Activated naive CD4-positive, alpha-beta T cell treated with anti-CD3 and anti-CD28 coated beads, Interleukin-2, amount 50 U/mL, for 72 hours (primary cell): ENCODE results near the gene P2RX4. TPM values are rescaled to one million over a fixed set of nuclear protein-coding genes. Genes with fewer than 3 reads are reported as not detected.
"Not testable (repeated sequence)": the region's sequence is repeated elsewhere in the genome, so short reads cannot be mapped to it uniquely, and the experiment has no call there.

Experiments used
- ATAC-seq, 2 donors: fragments of 150-1000 bp; cut with Tn5 transposase; 2 replicates each; pipeline ENCODE4 v1.10.0; 2021; ENCODE audit warnings: mild to moderate bottlenecking in 2 of 2, moderate library complexity in 2 of 2
- DNase-seq, 2 donors: peaks; one replicate each; pipeline ENCODE4 v3.0.0; 2021 to 2022; ENCODE audit warnings: low spot score in 2 of 2
- H3K27ac Mint-ChIP-seq, 2 donors: one replicate each; pipeline ENCODE4 v1.8.0; 2022; ENCODE audit warnings: mild to moderate bottlenecking in 2 of 2, mixed read lengths in 2 of 2
- H3K36me3 Mint-ChIP-seq, 2 donors: one replicate each; pipeline ENCODE4 v1.8.0; 2022; ENCODE audit warnings: mixed read lengths in 2 of 2
- H3K9me3 Mint-ChIP-seq, 2 donors: one replicate each; pipeline ENCODE4 v1.8.0; 2022; ENCODE audit warnings: mixed read lengths in 2 of 2
- total RNA-seq, 2 donors: library from RNA; stranded (reverse); gene quantifications; one replicate each; pipeline ENCODE4 v1.2.3, GENCODE V29; 2022

P2RX4 gene
- total RNA-seq, 2 donors from 2014 or later = 15.5 to 17.9 TPM

- not testable (repeated sequence) for H3K9me3 Mint-ChIP-seq, H3K27ac Mint-ChIP-seq, H3K36me3 Mint-ChIP-seq
- DNase-seq (peak in 1 of 2 donors; percentile 70), ATAC-seq (peak; percentile 83)
These were observed 20.1 kb downstream of the P2RX4 start for GRCh38 chr12:121229826-121230537.

DNA sequence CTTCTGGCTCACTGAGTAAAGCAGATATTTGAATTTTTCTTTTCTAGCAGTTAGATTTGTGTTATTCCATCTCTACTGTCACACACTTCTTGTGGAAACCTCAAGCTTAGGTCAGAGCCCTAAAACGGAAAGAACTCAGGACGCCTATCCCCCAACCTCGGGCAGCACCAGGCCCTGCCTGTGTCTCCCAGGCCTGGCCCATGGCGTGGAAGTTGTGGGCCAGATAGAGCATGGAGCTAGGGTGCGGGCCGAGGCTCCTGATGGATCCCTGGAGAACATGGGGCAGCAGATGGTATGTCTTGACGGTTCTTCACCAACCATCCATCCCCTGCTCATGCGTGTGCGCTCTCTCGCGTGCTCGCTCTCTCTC lies 20.6 kb downstream of the P2RX4 start:
- H3K36me3 Mint-ChIP-seq = no peaks in the 10 kb centered on the region
- DNase-seq (no peak), ATAC-seq (peak in 1 of 2 donors; percentile 27)
- H3K27ac Mint-ChIP-seq = no peak overlapping the region
- H3K9me3 Mint-ChIP-seq = no peaks in the 10 kb centered on the region

DNA sequence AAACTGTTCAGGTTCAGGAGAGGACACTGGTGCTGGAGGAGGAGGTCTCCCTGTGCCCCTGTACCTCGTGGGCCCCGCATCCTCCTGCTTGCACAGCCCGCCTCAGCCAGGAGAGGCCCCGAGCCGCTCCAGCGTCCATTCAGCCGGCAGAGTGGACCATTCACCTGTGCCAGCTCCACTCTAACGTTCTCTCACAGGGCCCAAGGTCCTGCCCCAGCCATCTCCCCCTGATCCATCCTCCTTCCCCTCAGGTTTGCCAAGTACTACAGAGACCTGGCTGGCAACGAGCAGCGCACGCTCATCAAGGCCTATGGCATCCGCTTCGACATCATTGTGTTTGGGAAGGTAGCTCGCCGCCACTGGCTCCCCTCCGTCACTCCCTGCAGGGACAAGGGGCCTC lies 22.2 kb downstream of the P2RX4 start:
- Mint-ChIP-seq H3K36me3 (no peaks in the 10 kb centered on the region), H3K27ac (peak overlapping the region in 1 of 2 donors; percentile 82), H3K9me3 (no peaks in the 10 kb centered on the region)
- DNase-seq (no peak), ATAC-seq (no peak)

DNA sequence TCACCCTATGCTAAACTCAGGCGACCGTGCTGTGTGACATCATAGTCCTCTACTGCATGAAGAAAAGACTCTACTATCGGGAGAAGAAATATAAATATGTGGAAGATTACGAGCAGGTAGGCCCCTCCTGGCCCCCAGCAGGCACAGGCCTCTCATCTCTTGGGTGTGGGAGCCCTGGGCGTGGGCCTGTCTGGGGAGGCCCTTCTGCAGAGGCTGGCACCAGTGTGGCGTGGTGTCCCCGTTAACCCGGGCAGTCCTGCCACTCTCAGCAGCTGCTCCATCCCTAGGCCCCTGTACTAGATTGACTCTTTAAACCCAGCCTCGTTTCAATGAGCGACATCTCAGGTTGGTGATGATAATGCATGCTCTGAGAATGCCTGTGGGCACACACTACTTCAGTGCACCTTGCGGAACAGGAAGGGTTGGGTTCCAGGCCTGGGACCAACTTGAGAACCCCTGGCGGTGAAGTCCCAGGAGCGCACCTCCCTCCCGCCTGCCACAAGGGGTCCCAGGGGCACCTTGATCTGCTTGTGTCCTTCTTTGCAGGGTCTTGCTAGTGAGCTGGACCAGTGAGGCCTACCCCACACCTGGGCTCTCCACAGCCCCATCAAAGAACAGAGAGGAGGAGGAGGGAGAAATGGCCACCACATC lies 23.2 kb downstream of the P2RX4 start:
- DNase-seq = no peak
- no peak for ATAC-seq
- H3K27ac Mint-ChIP-seq = peak overlapping the region in 1 of 2 donors; percentile 85
- H3K9me3 Mint-ChIP-seq = no peaks in the 10 kb centered on the region
- H3K36me3 Mint-ChIP-seq = peaks cover 0 to 5% of the 10 kb centered on the region in 2 donors

- DNase-seq = no peak
- peaks cover 0 to 5% of the 10 kb centered on the region in 2 donors for H3K36me3 Mint-ChIP-seq
These were observed 23.7 kb downstream of the P2RX4 start for GRCh38 chr12:121233628-121234020.

GRCh38 chr12:121236776-121237175 lies 26.8 kb downstream of the P2RX4 start:
- H3K27ac Mint-ChIP-seq = no peak overlapping the region
- no peaks in the 10 kb centered on the region for H3K9me3 Mint-ChIP-seq
- peaks cover 19% of the 10 kb centered on the region in 2 donors for H3K36me3 Mint-ChIP-seq
- DNase-seq (no peak), ATAC-seq (no peak)

More at GRCh38 chr12:121233628-121234020, 23.7 kb downstream of the P2RX4 start:
- H3K27ac Mint-ChIP-seq = no peak overlapping the region
- no peaks in the 10 kb centered on the region for H3K9me3 Mint-ChIP-seq
- no peak for ATAC-seq

- Mint-ChIP-seq H3K27ac (peak overlapping the region in 1 of 2 donors; percentile 82), H3K9me3 (no peaks in the 10 kb centered on the region), H3K36me3 (peaks cover 19 to 20% of the 10 kb centered on the region in 2 donors)
- no peak for DNase-seq
- ATAC-seq = no peak
These were observed 27.5 kb downstream of the P2RX4 start for GRCh38 chr12:121237415-121237814.

DNA sequence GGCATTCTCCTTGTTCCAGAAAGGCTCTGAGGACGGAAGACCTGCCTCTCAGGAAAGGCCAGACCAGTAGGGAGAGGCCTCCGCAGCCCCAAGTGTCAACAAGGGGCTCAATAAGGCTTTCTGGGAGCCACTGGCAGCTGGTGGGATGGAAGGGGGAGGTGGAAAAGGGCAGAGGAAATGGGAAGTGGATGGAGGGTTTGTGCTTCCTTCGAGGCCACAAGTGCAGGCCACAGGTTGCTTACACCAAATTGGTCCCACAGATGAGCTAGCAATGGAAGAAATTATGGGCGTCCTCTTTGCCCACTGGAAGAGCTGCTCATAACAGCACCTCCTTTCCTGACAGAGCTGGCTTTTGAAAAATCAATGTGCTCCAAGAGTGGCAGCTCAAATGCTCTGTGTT lies 28.2 kb downstream of the P2RX4 start:
- Mint-ChIP-seq H3K36me3 (peaks cover 19 to 20% of the 10 kb centered on the region in 2 donors), H3K27ac (no peak overlapping the region), H3K9me3 (no peaks in the 10 kb centered on the region)
- ATAC-seq (no peak), DNase-seq (no peak)

- H3K36me3 Mint-ChIP-seq = peaks cover 19 to 20% of the 10 kb centered on the region in 2 donors
- no peaks in the 10 kb centered on the region for H3K9me3 Mint-ChIP-seq
- H3K27ac Mint-ChIP-seq = peak overlapping the region in 1 of 2 donors; percentile 39
- no peak for ATAC-seq
- no peak for DNase-seq
These were observed 28.8 kb downstream of the P2RX4 start for GRCh38 chr12:121238604-121239350.

- Mint-ChIP-seq H3K36me3 (peaks cover 19 to 20% of the 10 kb centered on the region in 2 donors), H3K27ac (peak overlapping the region; percentile 39 to 77), H3K9me3 (no peaks in the 10 kb centered on the region)
- ATAC-seq (no peak), DNase-seq (no peak)
These were observed 29.6 kb downstream of the P2RX4 start for GRCh38 chr12:121239351-121240061.

- no peak for DNase-seq
- no peak for ATAC-seq
- Mint-ChIP-seq H3K36me3 (peaks cover 19 to 20% of the 10 kb centered on the region in 2 donors), H3K27ac (peak overlapping the region; percentile 52 to 77), H3K9me3 (no peaks in the 10 kb centered on the region)
These were observed 30.1 kb downstream of the P2RX4 start for GRCh38 chr12:121240062-121240420.

DNA sequence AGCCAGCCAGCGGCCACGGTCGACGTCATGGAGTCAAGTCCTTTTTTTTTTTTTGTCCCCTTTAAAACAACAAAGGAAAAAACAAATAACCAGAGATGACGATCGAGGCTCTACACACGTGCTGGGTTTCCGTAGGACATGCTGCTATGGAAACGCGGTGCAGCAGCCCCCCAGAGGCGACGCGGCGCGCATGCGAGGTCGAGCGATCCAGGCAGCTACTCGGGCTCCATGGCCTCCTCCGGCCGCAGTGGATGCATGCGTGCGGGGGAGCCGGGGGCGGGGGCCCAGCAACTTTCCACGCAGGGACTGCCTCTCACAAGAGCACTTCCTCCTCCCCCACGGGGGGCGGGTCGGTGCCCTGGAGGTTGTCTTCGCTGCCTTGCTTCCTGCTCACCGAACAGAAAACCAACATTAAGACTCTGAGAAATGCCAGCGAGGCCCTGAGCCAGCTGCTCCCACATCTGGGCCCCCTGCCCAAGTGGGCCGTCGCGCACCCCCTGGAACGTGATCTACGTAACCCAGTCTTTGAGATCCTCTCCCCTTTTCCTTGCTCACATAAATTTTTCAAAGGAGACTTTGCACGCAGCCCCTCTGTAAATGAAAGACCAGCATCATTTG lies 30.7 kb downstream of the P2RX4 start:
- no peaks in the 10 kb centered on the region for H3K9me3 Mint-ChIP-seq
- ATAC-seq (peak; percentile 77 to 85), DNase-seq (peak; percentile 64 to 69)
- H3K27ac Mint-ChIP-seq = peak overlapping the region; percentile 77 to 94
- H3K36me3 Mint-ChIP-seq = peaks cover 19 to 20% of the 10 kb centered on the region in 2 donors

GRCh38 chr12:121241156-121241970 lies 31.4 kb downstream of the P2RX4 start:
- H3K27ac Mint-ChIP-seq = peak overlapping the region; percentile 77 to 94
- no peak for DNase-seq
- H3K9me3 Mint-ChIP-seq = no peaks in the 10 kb centered on the region
- peaks cover 19 to 20% of the 10 kb centered on the region in 2 donors for H3K36me3 Mint-ChIP-seq
- peak in 1 of 2 donors; percentile 10 for ATAC-seq

DNA sequence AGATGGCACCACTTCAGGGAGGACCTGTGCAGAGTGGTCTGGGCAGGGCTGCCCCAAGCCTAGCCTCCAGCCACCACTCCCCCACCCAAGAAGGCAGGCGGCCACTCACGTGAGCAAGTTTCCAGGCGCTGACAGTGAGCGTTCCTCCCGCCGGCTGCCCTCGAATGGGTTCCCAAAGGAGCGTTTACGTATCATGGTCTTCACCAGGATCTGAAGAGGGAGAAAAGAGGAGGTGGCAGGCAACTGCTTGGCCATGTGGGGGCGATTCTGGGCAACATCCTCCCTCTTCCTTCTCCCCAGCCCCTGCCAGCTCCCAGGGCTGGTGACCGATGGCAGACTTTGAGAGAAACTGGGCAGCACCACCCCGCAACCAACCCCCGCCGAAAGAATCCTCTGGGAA lies 35.1 kb downstream of the P2RX4 start:
- no peaks in the 10 kb centered on the region for H3K9me3 Mint-ChIP-seq
- H3K36me3 Mint-ChIP-seq = peaks cover 10 to 26% of the 10 kb centered on the region in 2 donors
- H3K27ac Mint-ChIP-seq = no peak overlapping the region
- ATAC-seq (no peak), DNase-seq (no peak)

GRCh38 chr12:121245951-121246350 lies 36.0 kb downstream of the P2RX4 start:
- H3K27ac Mint-ChIP-seq = no peak overlapping the region
- no peak for DNase-seq
- peaks cover 9 to 18% of the 10 kb centered on the region in 2 donors for H3K36me3 Mint-ChIP-seq
- ATAC-seq = no peak
- no peaks in the 10 kb centered on the region for H3K9me3 Mint-ChIP-seq
